GM18909 (cell line): ENCODE measurements around the gene PDGFB.

Experiments
- ATAC-seq: cut with Tn5 transposase; IDR thresholded peaks from one replicate; pipeline ENCODE4 v1.9.1; 2021; ENCODE audit warnings: mild to moderate bottlenecking; ENCODE audit not compliant: unreplicated experiment, poor library complexity

The PDGFB gene

DNA sequence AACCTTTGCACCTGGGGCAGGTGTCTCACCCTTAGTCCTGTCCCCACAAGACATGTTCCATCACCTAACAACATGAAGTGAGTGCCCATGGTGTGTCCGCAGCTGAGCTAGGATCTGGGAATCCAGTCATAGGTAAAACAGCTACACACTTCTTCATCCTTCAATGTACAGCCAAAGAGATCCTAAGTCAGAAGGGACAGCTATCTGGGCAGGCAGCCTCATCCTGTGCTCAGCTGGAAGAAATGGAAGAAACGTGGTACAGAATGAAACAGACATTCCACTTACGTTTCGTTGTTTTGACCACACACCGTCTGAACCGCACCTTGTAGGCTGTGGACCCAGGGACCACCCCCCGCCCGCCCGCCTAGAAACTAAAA lies 30.8 kb downstream of the PDGFB start:
- ATAC-seq, result no peak

DNA sequence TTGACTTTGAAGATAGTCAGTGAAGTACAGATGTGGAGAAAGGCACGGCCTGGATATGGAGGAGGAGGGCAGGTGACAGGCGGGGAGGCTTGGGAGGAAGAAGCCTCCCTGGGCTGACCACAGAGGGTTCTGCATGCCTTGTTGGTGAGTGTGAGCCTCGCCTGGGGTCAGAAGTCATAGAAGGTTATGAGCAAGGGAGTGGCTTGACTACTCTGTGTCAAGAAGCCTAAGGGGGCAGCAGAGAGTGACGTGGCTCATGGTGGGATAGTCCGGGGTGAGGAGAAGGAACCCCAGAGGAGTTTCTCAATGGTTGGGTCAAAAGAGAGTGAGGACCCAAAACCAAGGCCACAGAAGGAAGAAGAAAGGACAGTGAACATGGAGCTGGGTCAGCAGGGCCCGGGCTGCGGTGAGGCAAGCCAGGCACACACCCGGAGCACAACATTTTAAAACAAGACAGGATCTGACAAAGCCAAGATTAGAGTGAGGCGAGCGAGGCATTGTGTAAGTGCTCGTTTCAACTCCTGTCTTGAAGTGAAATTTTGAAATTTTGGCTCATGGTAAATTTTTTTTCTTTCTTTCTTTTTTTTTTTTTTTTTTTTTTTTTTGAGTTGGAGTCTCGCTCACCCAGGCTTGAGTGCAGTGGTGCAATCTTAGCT lies 31.9 kb downstream of the PDGFB start:
- no peak for ATAC-seq

GRCh38 chr22:39209756-39210155 lies 35.0 kb downstream of the PDGFB start:
- ATAC-seq, result no peak

DNA sequence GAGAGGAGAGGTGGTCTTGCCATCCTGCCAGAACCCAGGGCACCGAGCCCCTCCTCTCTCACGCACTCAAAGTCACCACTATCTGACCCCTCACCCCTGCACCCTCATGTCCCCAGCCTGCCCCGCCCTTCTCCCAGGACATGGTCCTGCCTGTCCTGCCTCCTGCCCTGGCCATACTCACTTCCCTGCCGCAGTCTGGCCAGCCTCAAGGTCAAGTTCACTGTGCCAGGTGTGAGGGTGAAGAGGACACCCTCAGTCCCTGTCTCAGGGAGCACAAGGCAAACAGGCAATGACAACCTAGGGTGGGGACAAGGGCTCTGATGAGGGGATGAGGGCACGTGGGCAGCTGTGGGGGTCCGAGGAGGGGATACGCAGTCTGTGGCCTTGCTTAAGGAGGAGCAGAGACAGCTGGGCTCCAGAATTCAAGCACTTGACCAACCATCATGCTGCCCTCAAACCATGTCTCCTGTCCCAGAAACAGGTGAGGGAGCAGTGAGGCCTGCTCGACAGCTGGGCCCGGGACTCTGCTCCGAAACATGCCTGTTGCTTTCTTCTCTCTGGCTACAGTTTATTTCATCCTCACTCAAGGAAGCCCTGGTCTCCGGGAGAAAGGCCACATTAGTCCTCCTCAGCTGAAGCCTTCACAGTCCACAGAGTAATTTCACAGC lies 36.6 kb downstream of the PDGFB start:
- no peak for ATAC-seq

DNA sequence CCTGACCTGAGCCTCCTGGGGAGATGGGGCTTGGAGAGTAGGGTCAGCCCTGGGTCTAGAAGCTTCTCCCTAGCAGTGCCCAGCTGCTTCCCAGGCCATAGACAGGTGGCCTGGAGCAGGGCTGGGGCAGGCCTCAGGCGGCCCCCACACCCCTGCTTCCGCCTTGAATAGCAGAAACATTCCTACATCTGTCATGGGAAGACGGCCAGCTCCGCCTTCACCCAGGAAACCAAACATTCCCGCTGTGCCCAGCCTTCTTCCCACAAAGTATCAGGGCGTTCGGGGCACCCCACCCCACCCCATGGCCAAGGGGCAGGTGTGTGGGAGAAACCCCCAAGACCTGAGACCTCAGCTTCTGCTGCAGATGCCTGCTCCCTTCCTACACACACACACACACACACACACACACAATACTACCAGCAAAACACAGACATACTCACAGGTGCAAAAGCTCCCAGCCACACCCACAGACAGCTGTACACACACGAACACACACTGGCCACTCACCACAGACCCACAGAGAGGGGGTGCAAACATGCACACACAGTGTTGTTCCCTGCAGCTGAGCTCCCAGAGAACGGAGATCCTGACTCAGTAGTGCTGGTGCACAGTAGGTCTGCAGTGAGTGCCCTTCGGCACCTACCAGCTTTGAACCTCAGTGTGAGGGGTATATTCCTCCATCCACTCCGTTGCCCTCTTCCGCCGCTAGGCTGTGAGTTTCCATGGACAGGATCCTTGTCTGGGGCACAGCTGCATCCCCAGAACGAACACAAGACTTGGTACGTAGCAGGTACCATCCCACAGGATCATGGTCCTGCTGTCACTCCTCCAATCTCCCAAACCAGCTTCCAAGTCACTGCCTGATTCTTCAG lies 37.4 kb downstream of the PDGFB start:
- ATAC-seq, result no peak

DNA sequence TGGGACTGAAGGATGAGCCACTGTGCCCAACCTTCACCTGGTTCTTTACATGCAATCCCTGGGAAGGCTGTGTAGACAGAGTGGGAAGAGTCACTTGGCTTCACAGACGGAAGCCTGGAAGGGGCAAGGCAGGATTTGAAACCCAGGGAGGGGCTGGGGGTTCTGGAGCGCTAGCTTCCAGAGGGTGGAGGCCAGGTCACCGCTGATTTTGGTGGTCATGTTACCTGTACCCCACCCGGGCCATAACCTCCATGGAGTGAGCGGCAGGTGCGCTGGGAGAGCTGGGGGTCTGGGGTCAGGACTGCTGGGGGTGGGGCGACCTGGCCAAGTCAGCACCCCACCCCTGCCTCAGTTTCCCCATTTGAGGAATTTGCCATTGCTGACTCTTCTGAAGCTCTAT lies 38.3 kb downstream of the PDGFB start:
- no peak for ATAC-seq

DNA sequence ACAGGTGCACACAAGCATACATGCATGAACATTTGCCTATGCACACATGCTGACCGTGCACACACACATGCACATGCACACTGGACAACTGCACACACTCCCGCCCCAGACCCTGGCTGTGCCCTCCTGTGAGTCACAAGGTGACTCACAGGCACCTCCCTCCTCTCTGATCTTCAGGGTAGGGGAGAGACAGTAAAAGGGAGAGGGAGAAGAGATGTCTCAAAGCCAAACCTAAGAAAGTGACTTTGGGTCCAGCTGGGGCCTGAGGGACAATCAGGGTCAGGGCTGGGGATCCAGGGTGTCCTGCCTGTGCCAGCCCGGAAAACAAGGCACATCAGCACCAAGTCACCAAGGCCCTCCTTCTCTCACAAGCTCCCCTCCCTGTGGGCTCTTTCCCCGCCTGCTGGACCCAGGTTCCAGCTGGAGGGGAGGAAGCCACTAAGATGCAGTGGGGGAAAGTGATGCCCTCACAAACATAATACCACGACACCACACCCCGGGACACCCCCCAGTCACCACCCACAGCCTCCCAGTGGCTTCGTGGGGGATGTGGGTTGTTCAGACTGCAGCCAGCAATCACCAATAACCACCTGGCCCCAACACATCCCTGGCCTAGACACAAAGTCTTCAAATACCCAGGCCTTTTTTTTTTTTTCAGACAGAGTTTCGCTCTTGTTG lies 39.3 kb downstream of the PDGFB start:
- no peak for ATAC-seq

- ATAC-seq, result no peak
These were observed 40.6 kb downstream of the PDGFB start for GRCh38 chr22:39204216-39204615.

DNA sequence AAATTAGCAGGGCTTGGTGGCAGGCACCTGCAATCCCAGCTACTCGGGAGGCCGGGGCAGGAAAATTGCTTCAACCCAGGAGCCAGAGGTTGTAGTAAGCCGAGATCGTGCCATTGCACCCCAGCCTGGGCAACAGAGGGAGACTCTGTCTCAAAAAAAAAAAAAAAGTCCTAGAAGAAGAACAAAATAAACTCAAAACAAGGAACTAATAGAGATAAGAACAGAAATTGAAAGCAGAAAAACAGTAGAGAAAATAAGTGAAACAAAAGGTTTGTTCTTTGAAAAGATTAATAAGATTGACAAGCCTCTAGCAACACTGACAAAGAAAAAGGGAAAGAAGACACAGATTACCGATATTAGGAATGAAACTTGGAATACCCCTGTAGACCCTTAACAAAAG lies 47.2 kb downstream of the PDGFB start:
- no peak for ATAC-seq

GRCh38 chr22:39194098-39194497 lies 50.7 kb downstream of the PDGFB start:
- no peak for ATAC-seq

DNA sequence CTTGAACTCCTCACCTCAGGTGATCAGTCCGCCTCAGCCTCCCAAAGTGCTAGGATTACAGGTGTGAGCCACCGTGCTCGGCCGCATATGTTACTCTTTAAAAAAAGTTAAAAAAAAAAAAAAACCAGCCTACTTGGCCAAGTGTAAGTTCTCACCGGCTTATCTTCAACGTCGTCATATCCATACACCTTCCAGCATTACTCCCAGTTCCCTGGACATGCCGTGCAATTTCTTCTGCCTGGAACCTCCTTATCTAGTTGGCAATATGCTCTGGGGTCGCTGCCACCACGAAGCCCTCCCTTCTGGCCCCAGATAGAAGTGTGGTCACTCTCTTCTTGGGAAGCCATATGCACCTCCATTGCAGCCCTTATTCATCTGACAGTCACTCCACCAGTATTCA lies 56.0 kb downstream of the PDGFB start:
- no peak for ATAC-seq

- ATAC-seq, result no peak
These were observed 59.2 kb downstream of the PDGFB start for GRCh38 chr22:39185601-39186012.

GRCh38 chr22:39184586-39185577 lies 59.9 kb downstream of the PDGFB start:
- no peak for ATAC-seq

GRCh38 chr22:39183991-39184585 lies 60.7 kb downstream of the PDGFB start:
- no peak for ATAC-seq

GRCh38 chr22:39182478-39183030 lies 62.2 kb downstream of the PDGFB start:
- ATAC-seq, result no peak

GRCh38 chr22:39181778-39182177 lies 63.0 kb downstream of the PDGFB start:
- ATAC-seq, result no peak

DNA sequence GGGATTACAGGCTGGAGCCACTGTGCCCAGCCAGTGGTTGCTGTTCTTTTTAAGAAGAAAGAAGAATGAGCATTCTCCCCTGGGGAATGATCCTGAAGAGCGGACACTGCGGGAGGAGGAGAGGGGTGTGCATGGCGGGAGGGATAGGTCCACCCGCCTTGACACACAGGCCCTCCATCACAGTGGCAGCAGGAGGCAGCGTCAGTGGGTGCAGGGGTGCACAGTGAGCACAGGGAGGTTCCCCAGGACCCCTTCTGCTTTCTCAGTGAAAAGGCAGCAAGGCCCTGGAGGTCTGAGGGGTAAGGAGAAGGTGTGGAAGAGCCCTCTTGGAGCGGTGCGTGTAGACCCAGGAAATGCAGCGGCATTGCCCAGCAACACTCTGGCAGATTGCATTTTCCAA lies 63.4 kb downstream of the PDGFB start:
- ATAC-seq, result no peak

DNA sequence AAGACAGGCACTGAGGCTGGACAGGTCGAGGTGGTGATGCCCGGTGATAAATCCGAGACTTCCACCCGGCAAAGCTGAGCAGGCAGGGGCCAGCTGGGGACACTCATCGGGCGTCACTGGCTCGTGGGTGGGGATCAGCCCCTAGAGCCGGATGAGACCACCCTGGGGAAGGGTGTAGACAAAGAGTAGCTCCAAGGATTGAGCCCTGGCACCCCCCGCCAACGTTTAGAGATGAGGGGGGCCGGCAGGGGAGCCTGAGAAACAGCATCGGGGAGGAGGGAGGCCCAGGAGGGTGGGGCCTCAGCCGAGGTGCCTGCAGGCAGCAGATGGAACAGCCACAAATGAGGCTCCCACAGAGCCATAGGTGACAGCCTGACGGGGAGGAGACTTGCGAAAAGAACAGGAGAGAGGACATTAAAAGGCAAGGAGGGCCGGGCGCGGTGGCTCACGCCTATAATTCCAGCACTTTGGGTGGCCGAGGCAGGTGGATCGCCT lies 64.9 kb downstream of the PDGFB start:
- ATAC-seq, result no peak

- ATAC-seq, result no peak
These were observed 65.4 kb downstream of the PDGFB start for GRCh38 chr22:39179401-39179827.
